Spleen (tissue), 7 donors: ENCODE results near the gene CEBPE.

Experiments used
- CTCF ChIP-seq, 11 experiments: fragments of 200-600 bp in 7 of 11; fragments of 450-650 bp in 4 of 11; sonication (generic) in 4 of 11; IDR thresholded peaks in 8 of 11; conservative IDR thresholded peaks in 3 of 11; 1 replicate in 7 of 11; 2 replicates in 4 of 11; pipeline versions ENCODE4 v1.4.0 to v1.8.0; 2016 to 2021; ENCODE audit warnings: antibody characterized with exemption in 11 of 11, inconsistent platforms in 4 of 11, mild to moderate bottlenecking in 1 of 11
- POLR2A ChIP-seq, 3 donors: fragments of 450-650 bp; IDR thresholded peaks; one replicate each; pipeline ENCODE4 v1.5.1; 2017; ENCODE audit warnings: antibody characterized with exemption in 3 of 3, mild to moderate bottlenecking in 1 of 3
- donor health status: DM: no; HTN: no; CAD: no; lungs with moderate emphysema.
- donor health status: DM: no; HTN: no; CAD: no.
- donor health status: DM: no; HTN: no; CAD: no.

- TF ChIP-seq CTCF (IDR thresholded peaks at IDR 0.05 in 8 of 11, conservative IDR thresholded peaks at IDR 0.05 in 3 of 11): no peak
- no peak for TF ChIP-seq POLR2A (IDR thresholded peaks at IDR 0.05)
Observed at GRCh38 chr14:23137813-23138535, 18.9 kb upstream of the CEBPE start.
